ENCODE data around the gene NBL1. TPM values are rescaled to one million over a fixed set of nuclear protein-coding genes. Genes with fewer than 3 reads are reported as not detected.

NBL1 gene
- total RNA-seq, 1 experiment from 2014 or later, result 34.2 TPM

- no peak for DNase-seq (ENCODE audit: low spot score)
Observed at GRCh38 chr1:19645411-19646251, 1.5 kb downstream of the NBL1 start.

- no peak for DNase-seq (ENCODE audit: low spot score)
Observed at GRCh38 chr1:19646377-19647319, 2.5 kb downstream of the NBL1 start.

- no peak for DNase-seq (ENCODE audit: low spot score)
Observed at GRCh38 chr1:19647643-19648042, 3.5 kb downstream of the NBL1 start.

- DNase-seq (ENCODE audit: low spot score), result no peak
Observed at GRCh38 chr1:19648239-19648638, 4.1 kb downstream of the NBL1 start.

- DNase-seq (ENCODE audit: low spot score), result no peak
Observed at GRCh38 chr1:19648689-19649088, 4.6 kb downstream of the NBL1 start.

GRCh38 chr1:19650416-19651140 is 6.5 kb downstream of the NBL1 start:
- DNase-seq (ENCODE audit: low spot score), result no peak

GRCh38 chr1:19651141-19651737 is 7.1 kb downstream of the NBL1 start:
- no peak for DNase-seq (ENCODE audit: low spot score)

GRCh38 chr1:19654386-19654785 is 10.3 kb downstream of the NBL1 start:
- DNase-seq (ENCODE audit: low spot score), result no peak

GRCh38 chr1:19654886-19655717 is 11.0 kb downstream of the NBL1 start:
- no peak for DNase-seq (ENCODE audit: low spot score)

- no peak for DNase-seq (ENCODE audit: low spot score)
Observed at GRCh38 chr1:19655718-19656080, 11.6 kb downstream of the NBL1 start.

- no peak for DNase-seq (ENCODE audit: low spot score)
Observed at GRCh38 chr1:19656134-19656779, 12.1 kb downstream of the NBL1 start.

- no peak for DNase-seq (ENCODE audit: low spot score)
Observed at GRCh38 chr1:19656780-19657466, 12.8 kb downstream of the NBL1 start.

- DNase-seq (ENCODE audit: low spot score), result no peak
Observed at GRCh38 chr1:19657511-19657910, 13.4 kb downstream of the NBL1 start.

GRCh38 chr1:19658186-19658585 is 14.1 kb downstream of the NBL1 start:
- DNase-seq (ENCODE audit: low spot score), result no peak

GRCh38 chr1:19661721-19662228 is 17.7 kb downstream of the NBL1 start:
- DNase-seq (ENCODE audit: low spot score), result no peak

- DNase-seq (ENCODE audit: low spot score), result no peak
Observed at GRCh38 chr1:19662313-19662712, 18.2 kb downstream of the NBL1 start.

GRCh38 chr1:19664453-19665185 is 20.5 kb downstream of the NBL1 start, which contains the start of gene HTR6:
TSS of gene HTR6 (plus strand) at chr1:19664875. CDS start at chr1:19665754, 879 bp downstream.
- no peak for DNase-seq (ENCODE audit: low spot score)

GRCh38 chr1:19665186-19665495 is 21.0 kb downstream of the NBL1 start:
- DNase-seq (ENCODE audit: low spot score), result no peak

Data from H4 (cell line).